Esophagus mucosa (tissue), 1 donor: ENCODE results near the gene HSFX3. TPM values are rescaled to one million over a fixed set of nuclear protein-coding genes. Genes with fewer than 3 reads are reported as not detected.
A peak's percentile ranks its signal among the peaks of the same experiment; 100 is the strongest.
"Not testable (repeated sequence)": the region's sequence is repeated elsewhere in the genome, so short reads cannot be mapped to it uniquely, and the experiment has no call there.

Experiments
- ATAC-seq: fragments of 200-7000 bp; cut with Tn5 transposase; one replicate; pipeline ENCODE4 v1.9.1; 2020
- total RNA-seq: library from RNA; stranded (reverse); gene quantifications from one replicate; pipeline ENCODE4 v1.2.4, GENCODE V29; 2023
- donor health status: DM: yes; HTN: yes; CAD: no.

The HSFX3 gene
- total RNA-seq: not detected

- not testable (repeated sequence) for ATAC-seq
Measured at GRCh38 chrX:149549701-149550100, at the start of gene HSFX3. Gene HSFX3, minus strand, starts transcription at chrX:149549924. Its CDS starts 72 bp downstream, at chrX:149549852.

- ATAC-seq: not testable (repeated sequence)
Measured at GRCh38 chrX:149598603-149599002, 48.9 kb upstream of the HSFX3 start.

GRCh38 chrX:149595943-149596342, 46.2 kb upstream of the HSFX3 start:
- ATAC-seq: not testable (repeated sequence)

- ATAC-seq: not testable (repeated sequence)
Measured at GRCh38 chrX:149595214-149595613, 45.5 kb upstream of the HSFX3 start, which contains the start of gene HSFX2. Gene HSFX2, minus strand, starts transcription at chrX:149595314. Its CDS starts 614 bp downstream, at chrX:149594700.

- not testable (repeated sequence) for ATAC-seq
Measured at GRCh38 chrX:149590993-149591392, 41.3 kb upstream of the HSFX3 start.

- not testable (repeated sequence) for ATAC-seq
Measured at GRCh38 chrX:149587359-149587758, 37.6 kb upstream of the HSFX3 start, which contains the start of gene MAGEA9B. Gene MAGEA9B, minus strand, starts transcription at chrX:149587459. Its CDS starts 4,280 bp downstream, at chrX:149583179.

- peak; percentile 27 for ATAC-seq
Measured at GRCh38 chrX:149585631-149586030, 35.9 kb upstream of the HSFX3 start.

GRCh38 chrX:149573456-149573855, 23.7 kb upstream of the HSFX3 start:
- peak; percentile 43 for ATAC-seq

- ATAC-seq: no peak
Measured at GRCh38 chrX:149572743-149573142, 23.0 kb upstream of the HSFX3 start.

- ATAC-seq: no peak
Measured at GRCh38 chrX:149571770-149572169, 22.0 kb upstream of the HSFX3 start.

GRCh38 chrX:149570668-149571067, 20.9 kb upstream of the HSFX3 start:
- peak; percentile 77 for ATAC-seq

GRCh38 chrX:149569770-149570169, 20.0 kb upstream of the HSFX3 start:
- ATAC-seq: no peak

GRCh38 chrX:149568701-149569296, 19.1 kb upstream of the HSFX3 start:
- ATAC-seq: no peak

- ATAC-seq: no peak
Measured at GRCh38 chrX:149567621-149568417, 18.1 kb upstream of the HSFX3 start.

- ATAC-seq: no peak
Measured at GRCh38 chrX:149563359-149563758, 13.6 kb upstream of the HSFX3 start.

- ATAC-seq: not testable (repeated sequence)
Measured at GRCh38 chrX:149555251-149555650, 5.5 kb upstream of the HSFX3 start.

GRCh38 chrX:149551939-149552248, 2.2 kb upstream of the HSFX3 start:
- ATAC-seq: peak; percentile 29

GRCh38 chrX:149551245-149551938, 1.7 kb upstream of the HSFX3 start:
- not testable (repeated sequence) for ATAC-seq

- ATAC-seq: not testable (repeated sequence)
Measured at GRCh38 chrX:149550454-149550853, 730 bp upstream of the HSFX3 start.

- not testable (repeated sequence) for ATAC-seq
Measured at GRCh38 chrX:149547782-149548181, 1.9 kb downstream of the HSFX3 start.

- ATAC-seq: not testable (repeated sequence)
Measured at GRCh38 chrX:149546962-149547361, 2.8 kb downstream of the HSFX3 start.

GRCh38 chrX:149545545-149546543, 3.9 kb downstream of the HSFX3 start:
- ATAC-seq: not testable (repeated sequence)
